ENCODE data around the gene VSTM5. TPM values are rescaled to one million over a fixed set of nuclear protein-coding genes. Genes with fewer than 3 reads are reported as not detected.

VSTM5 gene
- total and polyA plus RNA-seq, 2 of the 8 experiments (the other 6 are each of a cell fraction or from before 2014, with no cell fraction given), result 0.22 to 0.70 TPM

GRCh38 chr11:93817426-93818348, 32.7 kb downstream of the VSTM5 start (continued):
- TF ChIP-seq FOSL1 (IDR thresholded peaks at IDR 0.05; ENCODE audit: insufficient read depth, low read depth, low read length), result no peak
- TF ChIP-seq, protein P1, sequence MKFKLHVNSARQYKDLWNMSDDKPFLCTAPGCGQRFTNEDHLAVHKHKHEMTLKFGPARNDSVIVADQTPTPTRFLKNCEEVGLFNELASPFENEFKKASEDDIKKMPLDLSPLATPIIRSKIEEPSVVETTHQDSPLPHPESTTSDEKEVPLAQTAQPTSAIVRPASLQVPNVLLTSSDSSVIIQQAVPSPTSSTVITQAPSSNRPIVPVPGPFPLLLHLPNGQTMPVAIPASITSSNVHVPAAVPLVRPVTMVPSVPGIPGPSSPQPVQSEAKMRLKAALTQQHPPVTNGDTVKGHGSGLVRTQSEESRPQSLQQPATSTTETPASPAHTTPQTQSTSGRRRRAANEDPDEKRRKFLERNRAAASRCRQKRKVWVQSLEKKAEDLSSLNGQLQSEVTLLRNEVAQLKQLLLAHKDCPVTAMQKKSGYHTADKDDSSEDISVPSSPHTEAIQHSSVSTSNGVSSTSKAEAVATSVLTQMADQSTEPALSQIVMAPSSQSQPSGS (IDR thresholded peaks at IDR 0.05; ENCODE audit: low read length), result no peak
